Measurements from ENCODE around the gene TOX2. TPM values are rescaled to one million over a fixed set of nuclear protein-coding genes. Genes with fewer than 3 reads are reported as not detected.

The TOX2 gene
- total RNA-seq, 2 donors from 2014 or later: 4.0 to 6.1 TPM

- no peaks in the 10 kb centered on the region for H3K9me3 ChIP-seq
- H3K4me1 ChIP-seq: no peaks in the 10 kb centered on the region
- no peak overlapping the region for H3K4me3 ChIP-seq
- no peak for TF ChIP-seq CTCF (IDR thresholded peaks at IDR 0.05)
- H3K27me3 ChIP-seq: no peaks in the 10 kb centered on the region
- H3K36me3 ChIP-seq: no peaks in the 10 kb centered on the region
- H3K27ac ChIP-seq: no peak overlapping the region
- no peak for DNase-seq
- intact Hi-C loops (cut with DNase I): no loop called here
- H3K9ac ChIP-seq (ENCODE audit: low read depth in 2 of 2, low read length in 2 of 2): no peak overlapping the region
Observed at GRCh38 chr20:43894491-43894890, 20.2 kb upstream of the TOX2 start.

- no peak for DNase-seq
- Histone ChIP-seq H3K27ac (no peak overlapping the region), H3K9ac (ENCODE audit: low read depth in 2 of 2, low read length in 2 of 2) (no peak overlapping the region), H3K4me3 (no peak overlapping the region), H3K27me3 (no peaks in the 10 kb centered on the region), H3K9me3 (no peaks in the 10 kb centered on the region), H3K4me1 (no peaks in the 10 kb centered on the region), H3K36me3 (no peaks in the 10 kb centered on the region)
- intact Hi-C loops (cut with DNase I): no loop called here
- TF ChIP-seq CTCF (IDR thresholded peaks at IDR 0.05): no peak
Observed at GRCh38 chr20:43895235-43895634, 19.4 kb upstream of the TOX2 start.

GRCh38 chr20:43899274-43900120 lies 15.2 kb upstream of the TOX2 start:
- Histone ChIP-seq H3K27me3 (no peaks in the 10 kb centered on the region), H3K4me1 (no peaks in the 10 kb centered on the region), H3K36me3 (no peaks in the 10 kb centered on the region), H3K27ac (no peak overlapping the region), H3K9ac (ENCODE audit: low read depth in 2 of 2, low read length in 2 of 2) (no peak overlapping the region), H3K9me3 (no peaks in the 10 kb centered on the region), H3K4me3 (no peak overlapping the region)
- intact Hi-C loops (cut with DNase I): no loop called here
- no peak for DNase-seq
- no peak for TF ChIP-seq CTCF (IDR thresholded peaks at IDR 0.05)

GRCh38 chr20:43900121-43900466 lies 14.6 kb upstream of the TOX2 start:
- Histone ChIP-seq H3K27me3 (no peaks in the 10 kb centered on the region), H3K4me1 (no peaks in the 10 kb centered on the region), H3K4me3 (no peak overlapping the region), H3K27ac (no peak overlapping the region), H3K9ac (ENCODE audit: low read depth in 2 of 2, low read length in 2 of 2) (no peak overlapping the region), H3K36me3 (no peaks in the 10 kb centered on the region), H3K9me3 (no peaks in the 10 kb centered on the region)
- no peak for TF ChIP-seq CTCF (IDR thresholded peaks at IDR 0.05)
- intact Hi-C loops (cut with DNase I): no loop called here
- no peak for DNase-seq

GRCh38 chr20:43900496-43900895 lies 14.2 kb upstream of the TOX2 start:
- Histone ChIP-seq H3K4me1 (no peaks in the 10 kb centered on the region), H3K9ac (ENCODE audit: low read depth in 2 of 2, low read length in 2 of 2) (no peak overlapping the region), H3K27ac (no peak overlapping the region), H3K9me3 (no peaks in the 10 kb centered on the region), H3K27me3 (no peaks in the 10 kb centered on the region), H3K4me3 (no peak overlapping the region), H3K36me3 (no peaks in the 10 kb centered on the region)
- no peak for TF ChIP-seq CTCF (IDR thresholded peaks at IDR 0.05)
- DNase-seq: no peak
- intact Hi-C loops (cut with DNase I): no loop called here
